NK-92 (cell line): ENCODE measurements around the gene AMIGO2.

Source experiments
- DNase-seq: peaks from one replicate; lab custom pipeline; 2025; ENCODE audit not compliant: unreplicated experiment; lab: John Stamatoyannopoulos, UW

AMIGO2 gene

DNA sequence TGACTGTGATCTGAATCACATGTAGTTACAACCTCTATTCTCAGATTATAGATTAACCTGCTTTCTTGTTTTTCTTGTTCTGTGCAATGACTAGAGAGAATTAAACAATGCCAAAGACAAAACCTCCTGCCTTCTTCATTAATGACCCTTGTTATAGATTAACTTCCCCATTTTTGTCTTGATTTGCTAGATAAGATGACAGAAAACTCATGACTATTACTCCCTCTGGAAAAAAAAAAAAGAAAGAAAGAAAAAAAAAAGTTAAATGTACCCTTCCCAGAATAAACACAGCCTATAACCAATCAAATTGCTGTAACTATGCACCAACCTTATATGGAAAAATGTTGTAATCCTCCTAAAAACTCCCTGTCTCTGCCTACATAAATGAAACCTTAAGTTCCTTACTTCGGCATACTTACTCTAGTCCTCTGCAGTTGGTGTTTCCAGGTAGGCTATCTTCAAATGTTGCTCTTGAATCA is 41.5 kb downstream of the AMIGO2 start:
- DNase-seq, result no peak

DNA sequence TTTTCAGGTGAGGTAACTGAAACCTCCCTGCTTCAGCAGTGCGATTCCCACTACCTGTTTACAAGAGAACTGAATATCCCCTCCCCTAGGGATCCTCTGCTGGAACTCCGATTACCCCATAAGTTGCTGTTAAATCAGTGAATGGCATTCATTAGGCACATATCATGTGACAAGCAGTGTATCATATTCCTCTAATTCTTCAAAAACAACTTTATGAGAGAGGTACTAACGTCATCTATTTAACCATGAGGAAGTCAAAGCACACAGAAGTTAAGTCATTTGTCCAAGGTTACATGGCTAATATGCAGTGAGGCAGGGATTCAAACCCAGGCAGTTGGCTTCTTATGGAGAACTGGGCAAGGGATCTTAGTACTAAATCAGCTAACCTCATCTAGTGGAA is 44.3 kb downstream of the AMIGO2 start:
- DNase-seq, result no peak

DNA sequence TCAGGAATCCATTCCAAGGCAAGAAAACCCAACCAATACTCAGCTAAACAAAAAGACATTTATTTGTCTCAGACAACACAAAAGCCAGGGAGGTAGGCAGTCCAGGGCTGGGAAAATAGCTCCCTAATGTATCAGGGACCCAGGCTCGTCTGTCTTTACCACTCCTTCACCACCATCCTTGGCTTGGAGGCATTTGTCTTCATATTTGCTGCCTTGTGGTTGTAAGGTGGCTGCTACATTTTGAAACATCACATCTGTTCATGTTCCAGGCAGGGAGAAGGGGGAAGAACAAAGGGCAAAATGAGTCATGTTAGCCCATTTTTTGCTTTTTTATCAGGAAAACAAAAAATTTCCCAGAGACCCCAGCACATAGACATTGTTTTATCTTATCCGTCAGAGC is 45.1 kb downstream of the AMIGO2 start:
- DNase-seq, result no peak

DNA sequence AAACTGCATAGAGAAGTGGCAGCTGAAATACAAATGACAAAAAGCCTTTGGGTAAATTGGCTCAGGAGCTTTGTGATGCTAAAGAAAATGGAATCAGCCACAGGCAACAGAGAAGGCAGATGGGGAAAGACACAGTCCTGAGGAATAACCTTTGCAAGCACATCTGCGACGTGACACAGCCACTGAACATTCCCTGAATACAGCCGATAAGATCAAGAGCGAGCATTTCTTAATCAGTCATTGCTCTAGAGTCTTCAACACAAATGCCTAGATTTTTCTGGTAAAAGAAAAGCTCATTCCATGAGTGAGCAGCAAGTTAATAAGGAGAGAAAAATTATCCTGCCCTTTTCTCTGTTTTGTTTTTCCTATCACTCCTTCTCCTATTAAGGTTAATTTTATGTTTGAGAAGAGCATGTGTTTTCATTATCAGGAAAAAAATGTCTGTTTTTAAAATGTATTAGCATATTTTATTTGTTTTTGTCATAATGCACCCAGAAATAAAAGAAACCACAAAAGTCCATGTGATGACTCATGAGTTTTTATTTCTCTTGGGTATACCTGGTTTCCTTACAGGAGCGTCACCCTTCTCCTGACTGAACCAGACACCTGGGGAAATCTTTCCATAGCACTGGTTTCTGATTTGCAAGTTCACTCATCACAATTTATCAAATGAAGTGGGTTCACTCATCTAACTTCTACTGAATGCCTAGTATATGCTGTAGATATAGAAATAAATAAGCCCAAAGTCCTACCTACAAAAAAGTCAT is 45.8 kb downstream of the AMIGO2 start:
- DNase-seq, result no peak

DNA sequence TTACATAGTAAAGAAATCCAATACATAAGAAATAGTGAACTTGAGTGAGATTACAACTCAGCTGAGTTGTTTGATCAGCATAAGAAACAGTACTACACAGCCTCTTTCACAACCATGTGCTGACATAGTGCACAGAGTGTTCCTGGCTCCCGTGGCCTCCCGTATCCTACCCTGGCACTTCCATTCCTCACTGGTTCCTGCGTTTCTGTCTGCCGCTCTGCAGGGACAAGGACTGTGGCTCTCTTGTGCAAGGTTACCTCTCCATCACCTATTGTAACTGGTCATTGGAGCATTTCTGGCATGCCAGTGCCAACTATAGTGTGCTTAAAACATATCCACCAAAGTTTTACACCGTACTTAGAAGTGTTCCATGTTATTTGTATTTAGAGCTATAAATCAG is 46.7 kb downstream of the AMIGO2 start:
- DNase-seq, result no peak

DNA sequence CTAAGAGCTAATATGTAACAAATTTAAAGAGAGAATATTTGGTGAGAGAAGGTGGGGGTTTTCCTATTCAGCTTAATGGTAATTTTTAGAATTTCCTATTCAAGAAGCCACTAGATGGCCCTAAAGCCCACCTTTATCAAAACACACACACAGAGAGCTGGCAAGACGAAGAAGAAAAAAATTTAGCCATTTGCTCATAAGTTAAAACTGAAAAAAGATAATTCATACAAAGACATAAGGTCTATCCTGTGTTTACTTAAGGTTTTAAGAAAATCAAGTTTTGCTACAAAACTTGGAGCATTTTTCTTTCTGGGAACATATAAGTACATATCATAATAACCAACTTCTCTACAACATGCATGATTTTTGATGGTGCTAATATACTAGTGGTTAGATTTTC is 47.1 kb downstream of the AMIGO2 start:
- DNase-seq, result no peak

DNA sequence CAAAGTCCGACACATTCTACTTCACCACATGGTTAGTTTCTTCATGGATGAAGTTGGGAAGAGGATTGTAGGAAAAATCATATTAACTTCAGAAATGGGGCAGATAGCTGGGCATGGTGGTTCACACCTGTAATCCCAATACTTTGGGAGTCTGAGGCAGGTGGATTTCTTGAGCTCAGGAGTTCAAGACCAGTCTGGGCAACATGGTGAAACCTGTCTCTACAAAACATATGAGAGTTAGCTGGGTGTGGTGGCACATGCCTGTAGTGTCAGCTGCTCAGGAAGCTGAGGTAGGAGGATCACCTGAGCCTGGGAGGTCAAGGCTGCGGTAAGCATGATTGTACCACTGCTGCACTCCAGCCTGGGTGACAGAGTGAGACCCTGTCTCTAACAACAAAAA is 49.9 kb downstream of the AMIGO2 start:
- DNase-seq, result no peak

DNA sequence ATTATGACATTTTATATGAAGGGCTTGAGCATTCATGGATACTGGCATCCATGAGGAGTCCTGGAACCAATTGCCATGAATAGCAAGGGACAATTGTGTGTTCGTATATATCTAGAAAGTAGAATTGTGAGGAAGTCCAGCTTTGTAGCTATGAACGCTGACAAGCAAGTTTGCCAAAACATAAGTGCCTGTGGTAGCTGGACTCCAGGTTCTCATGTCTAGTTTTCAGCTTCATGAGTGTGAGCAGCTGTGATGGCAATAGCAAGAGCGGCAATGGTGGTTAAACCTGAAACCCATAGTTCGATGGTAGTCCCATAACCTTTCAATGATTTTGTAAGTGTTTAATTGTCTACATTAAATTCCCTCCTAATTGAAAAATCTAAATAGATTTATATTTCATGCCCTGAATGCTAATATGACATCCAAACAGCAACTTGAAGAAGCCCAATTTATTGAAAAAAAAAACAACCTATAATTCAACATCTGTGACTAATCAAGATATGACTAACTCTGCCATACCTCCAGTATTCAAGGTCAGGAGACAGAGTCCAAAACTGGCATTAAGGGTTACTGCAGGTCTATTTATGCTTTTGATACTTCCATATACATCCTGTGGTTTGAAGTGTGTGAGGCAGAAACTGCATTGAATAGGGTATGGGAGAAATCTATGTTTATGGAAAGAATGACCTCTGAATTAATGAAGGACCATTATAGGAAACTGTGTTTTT is 50.6 kb downstream of the AMIGO2 start:
- DNase-seq, result no peak

DNA sequence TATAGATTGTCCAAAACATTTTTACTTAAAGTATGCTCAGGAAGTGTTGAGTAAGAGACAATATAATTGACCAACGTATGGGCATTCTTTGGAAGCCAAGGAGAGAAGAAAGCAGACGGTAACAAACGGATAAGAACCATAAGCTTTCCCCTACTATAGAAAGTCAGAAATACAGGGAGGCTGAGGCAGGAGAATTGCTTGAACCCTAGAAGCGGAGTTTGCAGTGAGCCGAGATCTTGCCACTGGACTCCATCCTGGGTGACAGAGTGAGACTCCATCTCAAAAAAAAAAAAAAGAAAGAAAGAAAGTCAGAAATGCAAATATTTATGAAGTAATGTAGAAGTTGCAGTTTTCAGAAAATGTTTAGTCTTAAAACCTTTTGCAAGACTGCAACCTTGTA is 51.6 kb downstream of the AMIGO2 start:
- no peak for DNase-seq
